HepG2 (cell line): ENCODE data around the gene SCN9A. TPM values are rescaled to one million over a fixed set of nuclear protein-coding genes. Genes with fewer than 3 reads are reported as not detected.

Experiments used
- CEBPG ChIP-seq: IDR thresholded peaks from 2 replicates; pipeline ENCODE4 v1.6.1; 2016
- EHMT2 ChIP-seq: fragments of 200-600 bp; sonication (generic); IDR thresholded peaks from 2 replicates; pipeline ENCODE4 v1.7.0; 2017; ENCODE audit warnings: antibody characterized with exemption, low read depth, low read length, borderline replicate concordance
- ELF3 ChIP-seq: IDR thresholded peaks from 2 replicates; pipeline ENCODE4 v1.6.1; 2016; ENCODE audit warnings: missing genetic modification reagents, missing compliant biosample characterization
- EZH2 ChIP-seq: conservative IDR thresholded peaks from 2 replicates; pipeline ENCODE4 v1.6.1; 2012; ENCODE audit warnings: mild to moderate bottlenecking, low read depth, low read length, moderate library complexity
- GATAD2A ChIP-seq: IDR thresholded peaks from 2 replicates; pipeline ENCODE4 v1.6.1; 2016
- HBP1 ChIP-seq: IDR thresholded peaks from 2 replicates; pipeline ENCODE4 v1.6.1; 2016; ENCODE audit warnings: low read depth, control low read depth
- HMG20A ChIP-seq: IDR thresholded peaks from 2 replicates; pipeline ENCODE4 v1.6.1; 2016; ENCODE audit warnings: borderline replicate concordance
- MED1 ChIP-seq: sonication (generic); formaldehyde crosslinking; IDR thresholded peaks from 2 replicates; pipeline ENCODE4 v1.4.0; 2020; ENCODE audit warnings: missing genetic modification reagents
- MIER2 ChIP-seq: IDR thresholded peaks from 2 replicates; pipeline ENCODE4 v1.6.1; 2016; ENCODE audit warnings: missing biosample characterization, missing genetic modification reagents
- NCOA2 ChIP-seq: sonication (generic); formaldehyde crosslinking; IDR thresholded peaks from 2 replicates; pipeline ENCODE4 v1.8.0; 2022; ENCODE audit warnings: inconsistent platforms
- NFKB2 ChIP-seq: sonication (generic); formaldehyde crosslinking; IDR thresholded peaks from 2 replicates; pipeline ENCODE4 v1.4.0; 2020; ENCODE audit warnings: missing genetic modification reagents, borderline replicate concordance
- PRMT3 ChIP-seq: sonication (generic); formaldehyde crosslinking; IDR thresholded peaks from 2 replicates; pipeline ENCODE4 v1.8.1; 2022; ENCODE audit warnings: low read depth, mild to moderate bottlenecking, moderate library complexity, missing genetic modification reagents, borderline replicate concordance
- RARA ChIP-seq: IDR thresholded peaks from 2 replicates; pipeline ENCODE4 v1.6.1; 2016; ENCODE audit warnings: missing genetic modification reagents, missing compliant biosample characterization
- SAP130 ChIP-seq: IDR thresholded peaks from 2 replicates; pipeline ENCODE4 v1.6.1; 2016; ENCODE audit warnings: low read depth
- SIX1 ChIP-seq: sonication (generic); formaldehyde crosslinking; IDR thresholded peaks from 2 replicates; pipeline ENCODE4 v1.4.0; 2020; ENCODE audit warnings: missing genetic modification reagents, borderline replicate concordance
- TEAD3 ChIP-seq: optimal IDR thresholded peaks from 2 replicates; pipeline ENCODE3; 2016; ENCODE audit warnings: borderline replicate concordance
- ZC3H4 ChIP-seq: sonication (generic); formaldehyde crosslinking; IDR thresholded peaks from 2 replicates; pipeline ENCODE4 v1.4.0; 2020; ENCODE audit warnings: missing genetic modification reagents, borderline replicate concordance
- ZKSCAN8 ChIP-seq: IDR thresholded peaks from 2 replicates; pipeline ENCODE4 v1.6.1; 2016; ENCODE audit warnings: borderline replicate concordance, missing genetic modification reagents, missing compliant biosample characterization
- ZMYM4 ChIP-seq: sonication (generic); formaldehyde crosslinking; IDR thresholded peaks from 2 replicates; pipeline ENCODE4 v1.8.1; 2023; ENCODE audit warnings: mild to moderate bottlenecking, missing genetic modification reagents
- ZNF180 ChIP-seq: sonication (generic); formaldehyde crosslinking; IDR thresholded peaks from 2 replicates; pipeline ENCODE4 v1.4.0; 2020; ENCODE audit warnings: low read depth, missing genetic modification reagents, borderline replicate concordance
- ZNF282 ChIP-seq: fragments of 450-650 bp; IDR thresholded peaks from 2 replicates; pipeline ENCODE4 v1.6.1; 2018; ENCODE audit not compliant: partially characterized antibody
- ZNF337 ChIP-seq: sonication (generic); formaldehyde crosslinking; IDR thresholded peaks from 2 replicates; pipeline ENCODE4 v1.5.1; 2020; ENCODE audit warnings: missing genetic modification reagents, low read depth, mild to moderate bottlenecking, borderline replicate concordance
- ZNF543 ChIP-seq: sonication (generic); formaldehyde crosslinking; IDR thresholded peaks from 2 replicates; pipeline ENCODE4 v1.4.0; 2020; ENCODE audit warnings: mild to moderate bottlenecking, missing genetic modification reagents
- ZSCAN9 ChIP-seq: IDR thresholded peaks from 2 replicates; pipeline ENCODE4 v1.6.1; 2016; ENCODE audit warnings: borderline replicate concordance
- ZZZ3 ChIP-seq: sonication (generic); formaldehyde crosslinking; IDR thresholded peaks from 2 replicates; pipeline ENCODE4 v1.4.0; 2020; ENCODE audit warnings: missing genetic modification reagents, mild to moderate bottlenecking, borderline replicate concordance
- polyA plus RNA-seq, 8 experiments: library from polyadenylated mRNA; depleted of rRNA in 3 of 8; stranded (reverse) in 7 of 8; unstranded in 1 of 8; fragments of >200 nt; fragmentation: Illumina TruSeq in 4 of 8; extraction: Trizol in 4 of 8; gene quantifications; 2 replicates each; pipeline versions ENCODE4 v1.2.1 to v1.2.3, GENCODE V29; 2011 to 2016; ENCODE audit warnings: low read depth in 4 of 8, missing spikeins in 1 of 8, mixed read lengths in 1 of 8; ENCODE audit not compliant: insufficient read depth in 1 of 8
- total RNA-seq, 5 experiments: library from RNA; depleted of rRNA; stranded (reverse); fragments of >200 nt; fragmentation: Illumina TruSeq; extraction: Trizol; gene quantifications; 2 replicates each; pipeline ENCODE4 v1.2.3, GENCODE V29; 2016; ENCODE audit warnings: low read depth in 1 of 5
- TF ChIP-seq, protein P1 (sequence below), 2 experiments: IDR thresholded peaks; 2 replicates each; pipeline ENCODE4 v1.6.1; 2011 to 2012; ENCODE audit warnings: low read length in 2 of 2, borderline replicate concordance in 1 of 2, low read depth in 1 of 2, mild to moderate bottlenecking in 1 of 2, moderate library complexity in 1 of 2
- TF ChIP-seq, protein P2 (sequence below): IDR thresholded peaks from 2 replicates; pipeline ENCODE4 v1.6.1; 2016

Gene SCN9A
- total and polyA plus RNA-seq, 2 of the 13 experiments (the other 11 are each of a cell fraction or from before 2014, with no cell fraction given), result 15.3 to 24.3 TPM

GRCh38 chr2:166147883-166148282 lies 227.9 kb downstream of the SCN9A start (continued):
- TF ChIP-seq CEBPG (CRISPR knock-in tag) (peak; percentile 35; the same call in 1 of the 2 replicates), ZNF337 (CRISPR knock-in tag) (0 out of 2 replicates have a peak, but pooled peaks have one; percentile 26), NCOA2 (CRISPR knock-in tag) (peak; percentile 32; the same call in 1 of the 2 replicates), PRMT3 (CRISPR knock-in tag) (no peak), ZMYM4 (CRISPR knock-in tag) (peak; percentile 32; the same call in 1 of the 2 replicates), HMG20A (CRISPR knock-in tag) (peak; percentile 37; the same call in 1 of the 2 replicates), ZNF543 (no peak), NFKB2 (no peak), ZSCAN9 (CRISPR knock-in tag) (peak; percentile 77; the same call in 1 of the 2 replicates), ELF3 (CRISPR knock-in tag) (peak; percentile 47; the same call in 1 of the 2 replicates), HBP1 (CRISPR knock-in tag) (peak; percentile 36; the same call in 1 of the 2 replicates), TEAD3 (peak; percentile 25), ZNF180 (CRISPR knock-in tag) (no peak), ZZZ3 (CRISPR knock-in tag) (no peak), SAP130 (CRISPR knock-in tag) (peak; percentile 65; the same call in 1 of the 2 replicates), EZH2 (no peak), EHMT2 (peak; percentile 88), SIX1 (CRISPR knock-in tag) (0 out of 2 replicates have a peak, but pooled peaks have one; percentile 16), ZKSCAN8 (CRISPR knock-in tag) (no peak), ZC3H4 (CRISPR knock-in tag) (no peak), RARA (CRISPR knock-in tag) (peak; percentile 49; the same call in 1 of the 2 replicates), ZNF282 (no peak), MIER2 (peak; percentile 99), MED1 (peak; percentile 62; the same call in 1 of the 2 replicates), GATAD2A (CRISPR knock-in tag) (0 out of 2 replicates have a peak, but pooled peaks have one; percentile 17)
- TF ChIP-seq, protein P1, sequence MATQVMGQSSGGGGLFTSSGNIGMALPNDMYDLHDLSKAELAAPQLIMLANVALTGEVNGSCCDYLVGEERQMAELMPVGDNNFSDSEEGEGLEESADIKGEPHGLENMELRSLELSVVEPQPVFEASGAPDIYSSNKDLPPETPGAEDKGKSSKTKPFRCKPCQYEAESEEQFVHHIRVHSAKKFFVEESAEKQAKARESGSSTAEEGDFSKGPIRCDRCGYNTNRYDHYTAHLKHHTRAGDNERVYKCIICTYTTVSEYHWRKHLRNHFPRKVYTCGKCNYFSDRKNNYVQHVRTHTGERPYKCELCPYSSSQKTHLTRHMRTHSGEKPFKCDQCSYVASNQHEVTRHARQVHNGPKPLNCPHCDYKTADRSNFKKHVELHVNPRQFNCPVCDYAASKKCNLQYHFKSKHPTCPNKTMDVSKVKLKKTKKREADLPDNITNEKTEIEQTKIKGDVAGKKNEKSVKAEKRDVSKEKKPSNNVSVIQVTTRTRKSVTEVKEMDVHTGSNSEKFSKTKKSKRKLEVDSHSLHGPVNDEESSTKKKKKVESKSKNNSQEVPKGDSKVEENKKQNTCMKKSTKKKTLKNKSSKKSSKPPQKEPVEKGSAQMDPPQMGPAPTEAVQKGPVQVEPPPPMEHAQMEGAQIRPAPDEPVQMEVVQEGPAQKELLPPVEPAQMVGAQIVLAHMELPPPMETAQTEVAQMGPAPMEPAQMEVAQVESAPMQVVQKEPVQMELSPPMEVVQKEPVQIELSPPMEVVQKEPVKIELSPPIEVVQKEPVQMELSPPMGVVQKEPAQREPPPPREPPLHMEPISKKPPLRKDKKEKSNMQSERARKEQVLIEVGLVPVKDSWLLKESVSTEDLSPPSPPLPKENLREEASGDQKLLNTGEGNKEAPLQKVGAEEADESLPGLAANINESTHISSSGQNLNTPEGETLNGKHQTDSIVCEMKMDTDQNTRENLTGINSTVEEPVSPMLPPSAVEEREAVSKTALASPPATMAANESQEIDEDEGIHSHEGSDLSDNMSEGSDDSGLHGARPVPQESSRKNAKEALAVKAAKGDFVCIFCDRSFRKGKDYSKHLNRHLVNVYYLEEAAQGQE (IDR thresholded peaks at IDR 0.05; ENCODE audit: borderline replicate concordance in 1 of 2, low read depth in 1 of 2, low read length in 2 of 2), result peak; percentile 59 to 96
- TF ChIP-seq, protein P2, sequence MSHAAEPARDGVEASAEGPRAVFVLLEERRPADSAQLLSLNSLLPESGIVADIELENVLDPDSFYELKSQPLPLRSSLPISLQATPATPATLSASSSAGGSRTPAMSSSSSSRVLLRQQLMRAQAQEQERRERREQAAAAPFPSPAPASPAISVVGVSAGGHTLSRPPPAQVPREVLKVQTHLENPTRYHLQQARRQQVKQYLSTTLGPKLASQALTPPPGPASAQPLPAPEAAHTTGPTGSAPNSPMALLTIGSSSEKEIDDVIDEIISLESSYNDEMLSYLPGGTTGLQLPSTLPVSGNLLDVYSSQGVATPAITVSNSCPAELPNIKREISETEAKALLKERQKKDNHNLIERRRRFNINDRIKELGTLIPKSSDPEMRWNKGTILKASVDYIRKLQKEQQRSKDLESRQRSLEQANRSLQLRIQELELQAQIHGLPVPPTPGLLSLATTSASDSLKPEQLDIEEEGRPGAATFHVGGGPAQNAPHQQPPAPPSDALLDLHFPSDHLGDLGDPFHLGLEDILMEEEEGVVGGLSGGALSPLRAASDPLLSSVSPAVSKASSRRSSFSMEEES, result peak; percentile 57; the same call in 1 of the 2 replicates
